Neuronal stem cell (in vitro differentiated cells): ENCODE data around the gene MOSPD2.

ENCODE experiments used
- DNase-seq: peaks from one replicate; pipeline ENCODE4 v3.0.0-alpha.2; 2013; ENCODE audit warnings: low spot score
- H2AFZ ChIP-seq: one replicate; pipeline ENCODE4 v1.6.1; 2013; ENCODE audit warnings: mild to moderate bottlenecking, low read length, inconsistent platforms
- H2AK5ac ChIP-seq: 2 replicates; pipeline ENCODE4 v1.6.1; 2013; ENCODE audit warnings: low read depth, mild to moderate bottlenecking, inconsistent platforms, low read length, moderate library complexity, mixed read lengths
- H2BK120ac ChIP-seq: 2 replicates; pipeline ENCODE4 v1.6.1; 2013; ENCODE audit warnings: low read depth, mild to moderate bottlenecking, inconsistent platforms, low read length, moderate library complexity, mixed read lengths
- H2BK12ac ChIP-seq: one replicate; pipeline ENCODE4 v1.6.1; 2013; ENCODE audit warnings: low read length, inconsistent platforms
- H2BK15ac ChIP-seq: 2 replicates; pipeline ENCODE4 v1.6.1; 2013; ENCODE audit warnings: mild to moderate bottlenecking, low read length, inconsistent platforms, mixed read lengths
- H2BK5ac ChIP-seq: one replicate; pipeline ENCODE4 v1.6.1; 2013; ENCODE audit warnings: inconsistent platforms, mild to moderate bottlenecking, low read length, moderate library complexity
- H3K14ac ChIP-seq: one replicate; pipeline ENCODE4 v1.6.1; 2013; ENCODE audit warnings: low read length, inconsistent platforms
- H3K18ac ChIP-seq: 2 replicates; pipeline ENCODE4 v1.6.1; 2013; ENCODE audit warnings: low read length, inconsistent platforms
- H3K23ac ChIP-seq: 2 replicates; pipeline ENCODE4 v1.6.1; 2013; ENCODE audit warnings: low read depth, mild to moderate bottlenecking, mixed read lengths, low read length, inconsistent platforms; ENCODE audit not compliant: poor library complexity
- H3K27ac ChIP-seq: replicated peaks from 3 replicates; pipeline ENCODE4 v1.5.1; 2013; ENCODE audit warnings: low read length, inconsistent platforms
- H3K27me3 ChIP-seq, 3 experiments: 2 replicates each; pipeline ENCODE4 v1.6.1; 2013; ENCODE audit warnings: low read length in 3 of 3, mild to moderate bottlenecking in 2 of 3, inconsistent platforms in 1 of 3, low read depth in 1 of 3, mixed read lengths in 1 of 3, moderate library complexity in 1 of 3; ENCODE audit not compliant: control insufficient read depth in 3 of 3, insufficient read depth in 3 of 3
- H3K36me3 ChIP-seq, 2 donors: replicated peaks in 1 of 2; 2 replicates each; pipeline ENCODE4 v1.6.1; 2013; ENCODE audit warnings: low read length in 2 of 2; ENCODE audit not compliant: control insufficient read depth in 2 of 2, insufficient read depth in 2 of 2
- H3K4ac ChIP-seq: 2 replicates; pipeline ENCODE4 v1.6.1; 2013; ENCODE audit warnings: inconsistent platforms, mild to moderate bottlenecking, low read length, moderate library complexity
- H3K4me1 ChIP-seq, 2 donors: 1 replicate in 1 of 2; 2 replicates in 1 of 2; pipeline ENCODE4 v1.6.1; 2013; ENCODE audit warnings: low read length in 2 of 2, low read depth in 1 of 2; ENCODE audit not compliant: control insufficient read depth in 2 of 2, insufficient read depth in 1 of 2
- H3K4me2 ChIP-seq: one replicate; pipeline ENCODE4 v1.6.1; 2013; ENCODE audit warnings: mild to moderate bottlenecking, low read length, inconsistent platforms; ENCODE audit not compliant: insufficient read depth, poor library complexity, severe bottlenecking
- H3K4me3 ChIP-seq, 2 donors: 2 replicates each; pipeline ENCODE4 v1.5.1; 2013; ENCODE audit warnings: low read length in 2 of 2, mild to moderate bottlenecking in 2 of 2, inconsistent platforms in 1 of 2, moderate library complexity in 1 of 2
- H3K79me1 ChIP-seq: one replicate; pipeline ENCODE4 v1.6.1; 2013; ENCODE audit warnings: low read depth, mild to moderate bottlenecking, inconsistent platforms, low read length, moderate library complexity
- H3K9ac ChIP-seq: one replicate; pipeline ENCODE4 v1.6.1; 2013; ENCODE audit warnings: mild to moderate bottlenecking, low read depth, low read length, inconsistent platforms; ENCODE audit not compliant: poor library complexity
- H3K9me3 ChIP-seq, 2 donors: replicated peaks in 1 of 2; 2 replicates each; pipeline versions ENCODE3 to v1.6.1; 2013; ENCODE audit warnings: low read length in 2 of 2, mild to moderate bottlenecking in 2 of 2, inconsistent platforms in 1 of 2, low read depth in 1 of 2, mixed read lengths in 1 of 2, moderate library complexity in 1 of 2; ENCODE audit not compliant: control insufficient read depth in 2 of 2, insufficient read depth in 1 of 2
- H4K8ac ChIP-seq: one replicate; pipeline ENCODE4 v1.6.1; 2013; ENCODE audit warnings: low read depth, mild to moderate bottlenecking, inconsistent platforms, low read length, moderate library complexity
- H4K91ac ChIP-seq: one replicate; pipeline ENCODE4 v1.6.1; 2013; ENCODE audit warnings: low read length, low read depth, mild to moderate bottlenecking, inconsistent platforms; ENCODE audit not compliant: poor library complexity
- WGBS, 2 donors: extraction: QIAGEN DNeasy Blood & Tissue Kit; methylation state at CpG; one replicate each; pipeline ENCODE4 v1.1.7; 2013; ENCODE audit warnings: missing lambda C conversion rate in 2 of 2, mixed read lengths in 1 of 2; ENCODE audit not compliant: insufficient read length in 2 of 2, insufficient replicate concordance in 1 of 2; ENCODE audit errors: extremely low coverage in 2 of 2; 5-methylcytosine and 5-hydroxymethylcytosine counted together

MOSPD2 gene

GRCh38 chrX:14899607-14900006 is 26.4 kb downstream of the MOSPD2 start:
- DNase-seq: no peak
- H2BK12ac ChIP-seq: no peak overlapping the region

GRCh38 chrX:14902537-14902936 is 29.3 kb downstream of the MOSPD2 start:
- Histone ChIP-seq H4K91ac (no peak overlapping the region), H3K27me3 (no peaks in the 10 kb centered on the region), H4K8ac (no peak overlapping the region), H3K79me1 (no peaks in the 10 kb centered on the region), H3K9me3 (peaks cover 1 to 13% of the 10 kb centered on the region in 2 donors), H3K4me3 (no peak overlapping the region), H2BK120ac (no peak overlapping the region), H2BK12ac (no peak overlapping the region), H3K4me2 (no peak overlapping the region), H3K23ac (no peak overlapping the region), H3K4me1 (no peaks in the 10 kb centered on the region), H2AK5ac (no peak overlapping the region), H3K18ac (no peak overlapping the region), H3K14ac (no peak overlapping the region), H3K4ac (no peak overlapping the region), H3K36me3 (peaks cover 4 to 11% of the 10 kb centered on the region in 2 donors), H2BK15ac (no peak overlapping the region), H3K9ac (no peak overlapping the region), H2BK5ac (no peak overlapping the region), H3K27ac (no peak overlapping the region), H2AFZ (no peak overlapping the region)
- no peak for DNase-seq

More at GRCh38 chrX:14899607-14900006, 26.4 kb downstream of the MOSPD2 start:
- H3K9me3 ChIP-seq: peaks cover 1 to 8% of the 10 kb centered on the region in 2 donors
- H2BK120ac ChIP-seq: no peak overlapping the region
- no peak overlapping the region for H4K8ac ChIP-seq
- H3K79me1 ChIP-seq: no peaks in the 10 kb centered on the region
- H2AK5ac ChIP-seq: no peak overlapping the region
- no peak overlapping the region for H4K91ac ChIP-seq
- H3K9ac ChIP-seq: no peak overlapping the region
- H3K4me1 ChIP-seq: no peaks in the 10 kb centered on the region
- no peak overlapping the region for H3K4ac ChIP-seq
- H3K14ac ChIP-seq: no peak overlapping the region
- H3K4me2 ChIP-seq: no peak overlapping the region
- H3K23ac ChIP-seq: no peak overlapping the region
- H2BK5ac ChIP-seq: no peak overlapping the region
- no peak overlapping the region for H3K4me3 ChIP-seq
- no peaks in the 10 kb centered on the region for H3K27me3 ChIP-seq
- no peak overlapping the region for H3K18ac ChIP-seq
- no peak overlapping the region for H3K27ac ChIP-seq
- H2AFZ ChIP-seq: no peak overlapping the region
- H2BK15ac ChIP-seq: no peak overlapping the region
- peaks cover 3 to 14% of the 10 kb centered on the region in 2 donors for H3K36me3 ChIP-seq

GRCh38 chrX:14903891-14904290 is 30.7 kb downstream of the MOSPD2 start:
- no peak overlapping the region for H3K14ac ChIP-seq
- H2BK15ac ChIP-seq: no peak overlapping the region
- no peak overlapping the region for H2BK12ac ChIP-seq
- H2BK120ac ChIP-seq: no peak overlapping the region
- no peak overlapping the region for H3K27ac ChIP-seq
- H2BK5ac ChIP-seq: no peak overlapping the region
- no peak overlapping the region for H3K4me2 ChIP-seq
- H2AK5ac ChIP-seq: no peak overlapping the region
- no peaks in the 10 kb centered on the region for H3K27me3 ChIP-seq
- H3K9me3 ChIP-seq: peaks cover 1 to 13% of the 10 kb centered on the region in 2 donors
- H3K4me3 ChIP-seq: no peak overlapping the region
- H3K79me1 ChIP-seq: no peaks in the 10 kb centered on the region
- DNase-seq: no peak
- H3K36me3 ChIP-seq: peaks cover 4 to 14% of the 10 kb centered on the region in 2 donors
- no peak overlapping the region for H3K4ac ChIP-seq
- H3K4me1 ChIP-seq: no peaks in the 10 kb centered on the region
- no peak overlapping the region for H2AFZ ChIP-seq
- no peak overlapping the region for H3K9ac ChIP-seq
- H3K18ac ChIP-seq: no peak overlapping the region
- H4K91ac ChIP-seq: no peak overlapping the region
- H4K8ac ChIP-seq: no peak overlapping the region
- no CpG with 5 or more reads among the region's 2 CpGs for WGBS, 2 donors
- H3K23ac ChIP-seq: no peak overlapping the region

GRCh38 chrX:14913241-14913640 is 40.0 kb downstream of the MOSPD2 start:
- no peak overlapping the region for H2BK120ac ChIP-seq
- H3K18ac ChIP-seq: no peak overlapping the region
- H3K23ac ChIP-seq: no peak overlapping the region
- WGBS, 2 donors: no CpG with 5 or more reads among the region's 2 CpGs
- H4K8ac ChIP-seq: no peak overlapping the region
- no peaks in the 10 kb centered on the region for H3K9me3 ChIP-seq
- H2BK12ac ChIP-seq: no peak overlapping the region
- no peak overlapping the region for H4K91ac ChIP-seq
- H3K36me3 ChIP-seq: peaks cover 0 to 59% of the 10 kb centered on the region in 2 donors
- H3K27ac ChIP-seq: no peak overlapping the region
- no peak overlapping the region for H2BK5ac ChIP-seq
- H2AK5ac ChIP-seq: no peak overlapping the region
- no peaks in the 10 kb centered on the region for H3K4me1 ChIP-seq
- H3K79me1 ChIP-seq: no peaks in the 10 kb centered on the region
- no peak overlapping the region for H3K4me2 ChIP-seq
- no peak for DNase-seq
- no peak overlapping the region for H3K9ac ChIP-seq
- H2BK15ac ChIP-seq: no peak overlapping the region
- no peak overlapping the region for H3K4ac ChIP-seq
- H3K27me3 ChIP-seq: no peaks in the 10 kb centered on the region
- H3K14ac ChIP-seq: no peak overlapping the region
- no peak overlapping the region for H2AFZ ChIP-seq
- H3K4me3 ChIP-seq: no peak overlapping the region
